PC-9 (cell line): ENCODE results near the gene UCP2.

Experiments used
- EZH2 ChIP-seq: fragments of 200-600 bp; sonication (generic); IDR thresholded peaks from 2 replicates; pipeline ENCODE4 v1.8.0; 2017; ENCODE audit warnings: antibody characterized with exemption, low read depth
- TF ChIP-seq, protein P1 (sequence below): fragments of 200-600 bp; sonication (generic); conservative IDR thresholded peaks from 2 replicates; pipeline ENCODE4 v1.6.1; 2017; ENCODE audit warnings: mixed run types, antibody characterized with exemption, mild to moderate bottlenecking, moderate library complexity

DNA sequence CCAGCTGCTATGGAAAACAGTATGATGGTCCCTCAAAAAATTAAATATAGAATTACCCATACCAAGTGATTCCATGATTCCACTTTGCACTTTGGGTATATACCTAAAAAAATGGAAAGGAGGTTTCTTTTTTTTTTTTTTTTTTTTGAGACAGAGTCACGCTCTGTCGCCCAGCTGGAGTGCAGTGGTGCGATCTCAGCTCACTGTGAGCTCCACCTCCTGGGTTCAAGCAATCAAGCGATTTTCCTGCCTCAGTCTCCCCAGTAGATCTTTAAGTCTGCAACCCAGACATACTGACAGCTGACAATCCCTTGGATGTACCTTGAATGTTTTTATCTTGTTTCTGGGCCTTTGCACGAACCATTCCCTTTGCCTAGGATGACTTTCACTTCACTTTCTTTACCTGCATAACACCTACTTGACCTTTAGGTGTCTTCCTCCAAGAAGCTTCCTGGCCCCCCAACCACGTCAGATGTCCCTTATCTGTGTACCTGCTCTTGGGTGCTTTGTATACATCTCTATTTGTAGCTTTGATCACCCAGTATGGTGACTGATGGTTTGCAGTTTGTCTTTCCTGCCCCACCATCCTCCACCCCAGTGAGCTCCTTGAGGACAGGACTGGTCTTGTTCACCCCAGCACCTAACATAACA lies 14.6 kb upstream of the UCP2 start:
- no peak for TF ChIP-seq EZH2
- TF ChIP-seq, protein P1, sequence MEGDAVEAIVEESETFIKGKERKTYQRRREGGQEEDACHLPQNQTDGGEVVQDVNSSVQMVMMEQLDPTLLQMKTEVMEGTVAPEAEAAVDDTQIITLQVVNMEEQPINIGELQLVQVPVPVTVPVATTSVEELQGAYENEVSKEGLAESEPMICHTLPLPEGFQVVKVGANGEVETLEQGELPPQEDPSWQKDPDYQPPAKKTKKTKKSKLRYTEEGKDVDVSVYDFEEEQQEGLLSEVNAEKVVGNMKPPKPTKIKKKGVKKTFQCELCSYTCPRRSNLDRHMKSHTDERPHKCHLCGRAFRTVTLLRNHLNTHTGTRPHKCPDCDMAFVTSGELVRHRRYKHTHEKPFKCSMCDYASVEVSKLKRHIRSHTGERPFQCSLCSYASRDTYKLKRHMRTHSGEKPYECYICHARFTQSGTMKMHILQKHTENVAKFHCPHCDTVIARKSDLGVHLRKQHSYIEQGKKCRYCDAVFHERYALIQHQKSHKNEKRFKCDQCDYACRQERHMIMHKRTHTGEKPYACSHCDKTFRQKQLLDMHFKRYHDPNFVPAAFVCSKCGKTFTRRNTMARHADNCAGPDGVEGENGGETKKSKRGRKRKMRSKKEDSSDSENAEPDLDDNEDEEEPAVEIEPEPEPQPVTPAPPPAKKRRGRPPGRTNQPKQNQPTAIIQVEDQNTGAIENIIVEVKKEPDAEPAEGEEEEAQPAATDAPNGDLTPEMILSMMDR = no peak
